HL-60 (cell line): ENCODE results near the gene DCAF11.

ENCODE experiments used
- CTCF ChIP-seq: IDR thresholded peaks from one replicate; pipeline ENCODE4 v1.5.1; 2011; ENCODE audit warnings: low read length, control low read depth, inconsistent platforms; ENCODE audit not compliant: insufficient read depth
- GABPA ChIP-seq: IDR thresholded peaks from 2 replicates; pipeline ENCODE4 v1.6.1; 2012; ENCODE audit warnings: low read depth
- POLR2AphosphoS5 ChIP-seq: IDR thresholded peaks from 2 replicates; pipeline ENCODE4 v1.6.1; 2012; ENCODE audit warnings: low read depth
- REST ChIP-seq: IDR thresholded peaks from 2 replicates; pipeline ENCODE4 v1.6.1; 2012; ENCODE audit warnings: low read depth; ENCODE audit not compliant: insufficient replicate concordance
- SPI1 ChIP-seq: IDR thresholded peaks from 2 replicates; pipeline ENCODE4 v1.6.1; 2012; ENCODE audit warnings: low read depth, mild to moderate bottlenecking, borderline replicate concordance

GRCh38 chr14:24146978-24147760 lies 32.6 kb downstream of the DCAF11 start, which contains the start of gene RNF31:
- no peak for TF ChIP-seq SPI1
- peak; percentile 10 for TF ChIP-seq REST
- no peak for TF ChIP-seq CTCF
- no peak; the same call in none of the 2 replicates for TF ChIP-seq POLR2AphosphoS5
- TF ChIP-seq GABPA = peak; percentile 47; the same call in 1 of the 2 replicates
